ENCODE measurements around the gene SLTM. TPM values are rescaled to one million over a fixed set of nuclear protein-coding genes. Genes with fewer than 3 reads are reported as not detected.

The SLTM gene
- total RNA-seq, 1 experiment from 2014 or later, result 110 TPM

- intact Hi-C loops (cut with micrococcal nuclease; ENCODE audit: unreplicated experiment), result no loop called here
- Histone ChIP-seq H3K9me2 (ENCODE audit: insufficient read depth) (no peaks in the 10 kb centered on the region), H3K4me2 (no peak overlapping the region), H3K79me2 (ENCODE audit: low read depth) (0 out of 2 replicates have a peak, but pooled peaks cover 3% of the 10 kb centered on the region), H3K27ac (no peak overlapping the region), H3K9me3 (ENCODE audit: insufficient read depth, low read depth) (no peaks in the 10 kb centered on the region), H3K4me3 (no peak overlapping the region), H3F3A (ENCODE audit: insufficient read depth, low read depth) (peaks cover 26% of the 10 kb centered on the region), H3K36me3 (ENCODE audit: low read depth) (no peaks in the 10 kb centered on the region), H3K27me3 (ENCODE audit: insufficient read depth, low read depth) (no peaks in the 10 kb centered on the region), H3K4me1 (replicated peaks; ENCODE audit: insufficient read depth) (peaks cover 41% of the 10 kb centered on the region), H2AFZ (no peak overlapping the region), H4K20me1 (ENCODE audit: insufficient read depth) (no peaks in the 10 kb centered on the region)
- ChIA-PET CTCF (interaction anchor here (0.6 kb wide), 1 partner anchor 8 kb away, joined by 16 read pairs; no protein-coding TSS in a partner anchor), POLR2A (ENCODE audit: unreplicated experiment) (no interaction called here)
- DNase-seq, result no peak
- no peak for TF ChIP-seq EZH2 (IDR thresholded peaks at IDR 0.05; ENCODE audit: low read depth)
- TF ChIP-seq CTCF (conservative IDR thresholded peaks at IDR 0.05), result no peak
- BruUV-seq (replicated peaks), result no TSS peak
These were observed 25.3 kb upstream of the SLTM start for GRCh38 chr15:58958811-58959210.

GRCh38 chr15:58957101-58957973 lies 23.9 kb upstream of the SLTM start:
- Histone ChIP-seq H2AFZ (no peak overlapping the region), H3K4me2 (0 out of 2 replicates have a peak overlapping the region, but pooled peaks have one; percentile 29)
- POLR2A ChIA-PET (ENCODE audit: unreplicated experiment), result no interaction called here

More at GRCh38 chr15:58957101-58957973, 23.9 kb upstream of the SLTM start:
- intact Hi-C loops (cut with micrococcal nuclease; ENCODE audit: unreplicated experiment), result loop anchor here (2.0 kb wide), 1 partner anchor 25 kb away; the partner anchor contains the start of gene SLTM
- H4K20me1 ChIP-seq (ENCODE audit: insufficient read depth), result no peaks in the 10 kb centered on the region
- H3K4me1 ChIP-seq (replicated peaks; ENCODE audit: insufficient read depth), result peaks cover 41% of the 10 kb centered on the region
- no TSS peak for BruUV-seq (replicated peaks)
- peaks cover 29% of the 10 kb centered on the region for H3F3A ChIP-seq (ENCODE audit: insufficient read depth, low read depth)
- H3K27ac ChIP-seq, result no peak overlapping the region
- TF ChIP-seq CTCF (conservative IDR thresholded peaks at IDR 0.05) (peak; percentile 81), EZH2 (IDR thresholded peaks at IDR 0.05; ENCODE audit: low read depth) (no peak)
- no peaks in the 10 kb centered on the region for H3K27me3 ChIP-seq (ENCODE audit: insufficient read depth, low read depth)
- H3K79me2 ChIP-seq (ENCODE audit: low read depth), result 0 out of 2 replicates have a peak, but pooled peaks cover 3% of the 10 kb centered on the region
- H3K9me2 ChIP-seq (ENCODE audit: insufficient read depth), result no peaks in the 10 kb centered on the region
- H3K4me3 ChIP-seq, result no peak overlapping the region
- CTCF ChIA-PET, result interaction anchor here (0.6 to 0.7 kb wide), 4 partner anchors 27 to 76 kb away, joined by 3 to 8 read pairs (median 3); no protein-coding TSS in a partner anchor
- no peaks in the 10 kb centered on the region for H3K9me3 ChIP-seq (ENCODE audit: insufficient read depth, low read depth)
- H3K36me3 ChIP-seq (ENCODE audit: low read depth), result no peaks in the 10 kb centered on the region
- DNase-seq, result peak; percentile 43 to 61
